Esophagus squamous epithelium (tissue), 4 donors: ENCODE data around the gene MBD4.

ENCODE experiments used
- POLR2A ChIP-seq, 4 donors: fragments of 450-650 bp; IDR thresholded peaks; one replicate each; pipeline ENCODE4 v1.6.1; 2017; ENCODE audit warnings: antibody characterized with exemption in 4 of 4, mild to moderate bottlenecking in 4 of 4, moderate library complexity in 3 of 4
- TF ChIP-seq, protein P1 (sequence below), 6 experiments: fragments of 450-650 bp in 4 of 6; fragments of 200-600 bp in 2 of 6; sonication (generic) in 2 of 6; IDR thresholded peaks; one replicate each; pipeline ENCODE4 v1.5.1; 2016 to 2019; ENCODE audit warnings: antibody characterized with exemption in 6 of 6, mild to moderate bottlenecking in 4 of 6, moderate library complexity in 4 of 6

DNA sequence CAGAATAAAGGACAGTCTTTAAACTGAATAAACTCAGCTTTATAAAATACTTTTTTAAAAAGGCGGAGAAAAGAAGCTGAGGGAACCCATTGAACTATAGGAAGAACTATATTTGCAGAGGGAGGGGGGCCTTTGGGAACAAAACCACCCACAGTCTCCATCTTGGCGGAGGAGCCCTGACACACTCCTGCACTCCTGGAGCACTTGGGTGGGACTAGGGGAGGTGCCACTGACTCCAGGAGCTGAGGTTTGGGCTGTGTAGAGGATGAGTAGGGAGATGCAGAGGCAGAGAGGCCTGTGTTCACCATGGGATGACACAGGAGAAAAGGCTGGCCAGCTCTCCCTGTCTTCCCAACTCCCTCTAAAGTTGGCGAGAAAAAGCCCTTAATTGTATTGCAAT, 36.1 kb upstream of the MBD4 start:
- TF ChIP-seq, protein P1, sequence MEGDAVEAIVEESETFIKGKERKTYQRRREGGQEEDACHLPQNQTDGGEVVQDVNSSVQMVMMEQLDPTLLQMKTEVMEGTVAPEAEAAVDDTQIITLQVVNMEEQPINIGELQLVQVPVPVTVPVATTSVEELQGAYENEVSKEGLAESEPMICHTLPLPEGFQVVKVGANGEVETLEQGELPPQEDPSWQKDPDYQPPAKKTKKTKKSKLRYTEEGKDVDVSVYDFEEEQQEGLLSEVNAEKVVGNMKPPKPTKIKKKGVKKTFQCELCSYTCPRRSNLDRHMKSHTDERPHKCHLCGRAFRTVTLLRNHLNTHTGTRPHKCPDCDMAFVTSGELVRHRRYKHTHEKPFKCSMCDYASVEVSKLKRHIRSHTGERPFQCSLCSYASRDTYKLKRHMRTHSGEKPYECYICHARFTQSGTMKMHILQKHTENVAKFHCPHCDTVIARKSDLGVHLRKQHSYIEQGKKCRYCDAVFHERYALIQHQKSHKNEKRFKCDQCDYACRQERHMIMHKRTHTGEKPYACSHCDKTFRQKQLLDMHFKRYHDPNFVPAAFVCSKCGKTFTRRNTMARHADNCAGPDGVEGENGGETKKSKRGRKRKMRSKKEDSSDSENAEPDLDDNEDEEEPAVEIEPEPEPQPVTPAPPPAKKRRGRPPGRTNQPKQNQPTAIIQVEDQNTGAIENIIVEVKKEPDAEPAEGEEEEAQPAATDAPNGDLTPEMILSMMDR (IDR thresholded peaks at IDR 0.05) = no peak
- TF ChIP-seq POLR2A (IDR thresholded peaks at IDR 0.05) = no peak
